HK-2 (cell line): ENCODE data around the gene MRM3.
"Not testable (repeated sequence)": the region's sequence is repeated elsewhere in the genome, so short reads cannot be mapped to it uniquely, and the experiment has no call there.

Source experiments
- DNase-seq: peaks from one replicate; pipeline ENCODE4 v3.0.0-alpha.2; 2018; ENCODE audit not compliant: unreplicated experiment

Gene MRM3

GRCh38 chr17:795721-796120 is 13.6 kb downstream of the MRM3 start:
- no peak for DNase-seq

GRCh38 chr17:796609-797008 is 14.5 kb downstream of the MRM3 start:
- DNase-seq = no peak

- no peak for DNase-seq
Measured at GRCh38 chr17:797236-797840, 15.2 kb downstream of the MRM3 start.

- no peak for DNase-seq
Measured at GRCh38 chr17:798246-798645, 16.1 kb downstream of the MRM3 start.

GRCh38 chr17:799261-799660 is 17.1 kb downstream of the MRM3 start:
- DNase-seq = no peak

- DNase-seq = no peak
Measured at GRCh38 chr17:800446-801242, 18.5 kb downstream of the MRM3 start.

- peak; percentile 69 for DNase-seq
Measured at GRCh38 chr17:801660-802059, 19.5 kb downstream of the MRM3 start.

GRCh38 chr17:802481-802880 is 20.3 kb downstream of the MRM3 start:
- DNase-seq = no peak

- DNase-seq = no peak
Measured at GRCh38 chr17:802901-803881, 21.0 kb downstream of the MRM3 start.

- DNase-seq = no peak
Measured at GRCh38 chr17:804541-805435, 22.6 kb downstream of the MRM3 start.

- DNase-seq = not testable (repeated sequence)
Measured at GRCh38 chr17:805886-806285, 23.7 kb downstream of the MRM3 start.

GRCh38 chr17:806346-806745 is 24.2 kb downstream of the MRM3 start:
- no peak for DNase-seq

- no peak for DNase-seq
Measured at GRCh38 chr17:806781-807522, 24.8 kb downstream of the MRM3 start.

- no peak for DNase-seq
Measured at GRCh38 chr17:807523-808294, 25.6 kb downstream of the MRM3 start.

GRCh38 chr17:811051-811784 is 29.1 kb downstream of the MRM3 start:
- DNase-seq = no peak

- DNase-seq = no peak
Measured at GRCh38 chr17:812638-813204, 30.6 kb downstream of the MRM3 start.

- DNase-seq = no peak
Measured at GRCh38 chr17:814371-814770, 32.2 kb downstream of the MRM3 start.

- DNase-seq = no peak
Measured at GRCh38 chr17:819251-819650, 37.1 kb downstream of the MRM3 start.

GRCh38 chr17:823501-823902 is 41.3 kb downstream of the MRM3 start:
- DNase-seq = no peak
